HG02885 (cell line): ENCODE results near the gene CACNA1B.

Experiments
- ATAC-seq: cut with Tn5 transposase; IDR thresholded peaks from one replicate; pipeline ENCODE4 v1.9.1; 2021; ENCODE audit warnings: mild to moderate bottlenecking; ENCODE audit not compliant: unreplicated experiment, poor library complexity

Gene CACNA1B

DNA sequence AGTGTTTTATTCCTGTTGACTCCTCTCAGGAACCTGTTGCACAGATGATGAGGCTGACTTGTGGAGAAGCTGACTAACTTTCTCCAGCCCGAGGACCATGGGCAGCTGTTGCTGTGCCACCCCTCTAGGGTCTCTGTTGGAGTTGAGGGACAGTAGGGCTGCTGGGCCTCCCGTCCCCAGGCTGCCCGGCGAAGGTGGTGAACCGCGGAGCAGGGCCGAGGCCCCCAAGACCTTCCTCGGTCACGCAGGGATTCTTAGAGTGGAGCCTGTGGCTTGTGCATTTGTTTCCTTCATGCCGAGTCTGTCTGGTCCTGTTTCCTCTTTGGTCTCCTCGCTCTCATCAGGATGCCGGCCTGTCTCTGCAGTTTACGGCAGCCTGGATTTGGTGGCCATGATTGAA is 40.2 kb downstream of the CACNA1B start:
- no peak for ATAC-seq

DNA sequence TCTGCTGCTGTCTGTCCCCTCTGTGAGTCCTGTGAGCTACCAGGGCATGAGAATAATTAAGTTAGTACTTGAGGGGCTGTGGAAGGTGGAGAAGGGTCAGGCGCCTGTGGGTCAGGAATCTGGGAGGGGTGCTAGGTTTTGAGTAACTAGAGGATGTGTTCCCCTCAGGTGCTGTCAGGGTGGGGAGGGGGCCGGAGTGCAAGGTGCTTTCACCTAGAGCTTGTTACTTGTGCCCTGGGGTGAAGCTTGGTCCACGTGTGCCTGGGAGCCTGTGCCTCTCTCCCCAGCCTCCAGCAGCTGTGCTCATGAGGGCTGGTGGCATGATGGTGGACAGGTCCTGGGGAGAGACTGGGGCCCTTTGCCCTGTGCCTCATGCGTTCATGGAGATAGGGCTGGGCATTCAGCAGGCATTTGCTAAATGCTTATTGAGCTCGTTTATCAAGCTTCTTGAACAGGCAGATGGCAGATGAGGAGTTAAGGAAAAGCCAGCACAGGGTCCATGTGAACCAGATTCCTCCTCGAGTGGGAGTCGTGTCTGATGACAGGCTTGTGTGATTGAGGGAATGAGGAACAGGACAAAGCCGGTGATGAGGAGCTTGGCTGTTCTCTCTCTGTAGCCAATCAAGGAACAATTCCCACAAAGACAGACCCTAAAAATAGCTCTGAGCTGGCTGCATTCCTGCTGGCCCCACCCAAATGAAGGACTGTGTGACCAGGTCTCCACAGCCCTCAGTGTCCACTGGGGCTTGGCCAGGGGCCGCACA is 40.9 kb downstream of the CACNA1B start:
- ATAC-seq = no peak

DNA sequence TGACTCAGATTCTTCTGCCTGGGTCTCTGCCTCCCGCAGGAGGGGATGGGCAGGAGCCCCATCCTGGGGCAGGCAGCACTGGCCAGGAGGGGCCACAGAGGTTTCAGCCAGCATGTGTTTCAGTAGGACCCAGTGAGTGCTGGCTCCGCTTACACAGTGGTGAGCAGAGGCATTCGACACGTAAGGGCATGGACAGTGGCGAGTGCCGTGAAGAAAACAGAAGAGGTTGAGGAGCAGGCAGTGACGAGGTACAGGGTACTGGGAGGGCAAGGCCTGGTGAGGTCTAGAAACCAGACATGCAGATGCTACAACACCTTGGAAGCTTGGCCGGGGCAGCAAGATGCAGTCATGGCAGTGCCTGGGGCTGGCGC is 41.5 kb downstream of the CACNA1B start:
- ATAC-seq = no peak

DNA sequence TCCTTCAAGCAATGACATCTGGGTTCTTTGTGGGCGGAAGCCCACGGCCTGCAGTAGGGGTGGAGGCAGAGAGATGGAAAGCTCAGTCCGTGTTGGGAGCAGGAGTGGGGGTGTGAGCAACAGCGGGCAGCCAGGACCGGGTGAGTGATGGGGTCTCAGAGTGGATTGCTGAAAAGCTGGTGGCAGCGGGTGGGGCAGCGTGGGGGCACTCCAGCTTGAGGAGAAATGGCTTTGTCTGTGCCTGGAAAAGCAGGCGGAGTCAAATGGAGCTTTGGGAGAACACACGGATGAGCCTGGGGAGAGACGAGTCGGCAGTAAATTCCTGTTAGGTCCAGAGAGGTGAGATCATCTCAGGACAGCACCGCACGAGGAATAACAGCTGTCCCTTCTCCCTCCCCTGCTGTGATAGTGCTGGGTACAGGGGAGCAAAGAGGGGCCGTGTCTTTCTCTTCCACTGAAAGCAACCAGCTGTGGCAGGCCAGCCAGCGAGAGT is 42.1 kb downstream of the CACNA1B start:
- no peak for ATAC-seq

DNA sequence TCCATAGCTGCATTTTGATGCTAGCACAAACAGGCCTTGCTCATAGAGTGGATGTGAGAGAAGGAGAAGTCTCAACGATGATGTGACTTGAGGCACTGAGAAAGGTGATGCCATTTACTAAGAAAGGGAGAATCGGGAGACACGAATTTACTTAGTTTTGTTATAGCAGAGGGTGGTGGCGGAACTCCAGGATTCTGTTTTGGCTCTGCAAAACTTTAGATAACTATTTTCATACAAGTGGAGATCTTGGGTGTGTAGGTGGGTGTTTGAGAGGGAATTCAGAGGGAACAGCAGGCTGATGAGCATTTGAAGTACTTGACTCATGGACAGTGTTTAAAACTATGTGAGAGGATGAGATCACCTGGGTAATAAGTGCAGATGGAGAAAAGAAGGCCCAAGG is 43.2 kb downstream of the CACNA1B start:
- no peak for ATAC-seq

DNA sequence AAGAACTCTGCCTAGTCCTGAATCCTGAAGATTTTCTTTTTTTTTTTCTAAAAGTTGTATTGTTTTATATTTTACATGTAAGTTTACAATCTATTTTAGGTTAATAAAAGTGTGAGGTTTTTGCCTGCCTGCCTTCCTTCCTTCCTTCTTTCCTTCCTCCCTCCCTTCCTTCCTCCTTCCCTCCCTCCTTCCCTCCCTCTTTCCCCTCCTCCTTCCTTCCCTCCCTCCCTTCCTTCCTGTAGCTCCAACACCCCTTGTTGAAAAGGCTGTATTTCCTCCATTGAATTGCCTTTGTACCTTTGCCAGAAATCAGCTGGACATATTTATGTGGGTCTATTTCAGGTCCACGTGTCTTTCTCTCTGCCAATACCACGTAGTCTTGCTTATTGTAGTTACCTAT is 46.6 kb downstream of the CACNA1B start:
- no peak for ATAC-seq

- ATAC-seq = no peak
Observed at GRCh38 chr9:137924761-137925369, 47.3 kb downstream of the CACNA1B start.

DNA sequence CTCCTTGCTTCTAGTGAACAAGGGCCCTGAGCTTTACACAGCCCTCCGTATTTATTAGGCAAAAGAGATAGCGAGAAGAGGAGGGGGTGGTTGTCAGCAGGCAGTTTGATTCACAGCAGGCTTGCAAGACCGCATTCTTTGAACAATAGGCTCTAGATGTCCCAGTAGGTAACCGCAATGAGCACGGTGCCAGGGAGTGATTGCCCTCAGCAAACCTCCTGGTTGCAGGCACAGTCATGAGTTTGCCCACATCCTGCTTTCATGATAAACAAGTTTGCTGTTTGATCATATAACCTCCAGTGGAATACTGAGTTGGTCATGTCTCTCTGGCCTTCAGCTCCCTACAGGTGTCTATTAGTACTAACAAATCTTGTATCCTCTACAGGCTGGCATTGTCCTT is 66.1 kb downstream of the CACNA1B start:
- no peak for ATAC-seq

GRCh38 chr9:137945581-137945980 is 68.0 kb downstream of the CACNA1B start:
- no peak for ATAC-seq

DNA sequence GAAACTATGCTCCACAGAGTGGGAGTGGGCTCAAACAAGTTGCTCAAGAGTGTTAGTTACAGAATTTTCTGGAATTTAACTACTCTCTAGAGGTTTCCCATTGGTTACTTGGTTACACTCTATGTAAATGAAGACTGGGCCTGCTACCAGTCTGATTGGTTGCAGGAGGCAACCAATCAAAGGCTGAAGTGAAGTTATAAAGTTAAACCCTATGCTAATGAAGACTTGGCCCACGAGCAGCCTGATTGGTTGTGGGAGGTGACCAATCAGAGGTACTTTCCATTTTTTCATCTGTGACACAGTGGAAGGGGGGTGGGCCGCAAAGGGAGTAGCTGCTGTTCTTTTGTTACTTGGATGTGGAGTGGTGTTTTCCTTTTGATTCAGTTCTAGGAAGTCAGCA is 69.4 kb downstream of the CACNA1B start:
- ATAC-seq = no peak

DNA sequence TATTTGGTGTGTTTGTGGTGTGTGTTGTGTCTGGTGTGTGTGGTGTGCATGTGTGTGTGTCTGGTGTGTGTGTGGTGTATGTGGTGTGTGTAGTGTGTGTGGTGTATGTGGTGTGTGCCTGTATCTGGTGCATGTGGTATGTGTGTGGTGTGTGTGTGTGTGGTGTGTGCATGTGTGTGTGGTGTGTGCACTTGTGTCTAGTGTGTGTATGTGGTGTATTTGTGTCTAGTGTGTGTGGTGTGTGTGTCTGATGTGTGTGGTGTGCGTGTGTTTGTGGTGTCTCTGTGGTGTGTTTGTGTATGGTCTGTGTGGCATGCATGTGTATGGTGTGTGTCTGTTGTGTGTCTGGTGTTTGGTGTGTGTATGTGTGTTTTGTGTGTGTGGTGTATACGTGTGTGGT is 71.1 kb downstream of the CACNA1B start:
- no peak for ATAC-seq

GRCh38 chr9:137949260-137949659 is 71.7 kb downstream of the CACNA1B start:
- no peak for ATAC-seq

GRCh38 chr9:137951107-137951506 is 73.5 kb downstream of the CACNA1B start:
- no peak for ATAC-seq

- no peak for ATAC-seq
Observed at GRCh38 chr9:137951597-137952490, 74.3 kb downstream of the CACNA1B start.

DNA sequence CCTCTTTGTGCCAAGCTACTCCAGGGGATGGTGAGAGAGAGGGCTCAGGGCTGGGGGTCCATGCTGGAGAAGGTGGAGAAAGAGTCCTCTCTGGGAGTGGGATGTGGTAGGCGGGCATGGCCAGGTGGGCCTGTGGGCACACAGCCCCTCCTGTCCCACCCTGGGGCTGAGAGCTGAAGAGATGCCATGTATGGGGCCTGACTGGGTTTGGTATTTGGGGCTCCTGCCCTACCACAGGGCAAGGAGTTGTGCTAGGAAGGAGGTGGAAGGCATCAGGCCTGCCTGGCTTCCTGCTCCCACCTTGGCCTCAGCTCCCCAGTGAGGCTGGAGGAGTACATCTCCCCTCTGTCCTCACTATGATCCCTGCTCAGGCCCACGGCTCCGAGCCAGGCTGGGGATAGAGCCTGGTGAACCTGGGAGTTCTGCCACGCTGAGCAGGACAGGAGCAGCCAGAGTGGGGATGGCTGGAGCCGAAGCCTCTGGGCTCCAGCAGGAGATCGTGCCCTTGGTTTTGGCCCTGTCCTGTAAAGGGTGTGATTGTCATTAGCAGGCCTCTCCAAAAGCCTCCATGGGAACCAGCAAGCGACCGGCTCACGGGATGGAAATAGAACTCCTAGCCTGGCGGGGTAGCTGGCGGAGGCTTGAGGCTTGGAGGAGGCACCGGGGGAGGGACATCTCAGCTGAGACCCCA is 75.5 kb downstream of the CACNA1B start:
- no peak for ATAC-seq

- no peak for ATAC-seq
Observed at GRCh38 chr9:137953683-137954438, 76.3 kb downstream of the CACNA1B start.

- ATAC-seq = no peak
Observed at GRCh38 chr9:137955224-137955570, 77.6 kb downstream of the CACNA1B start.

DNA sequence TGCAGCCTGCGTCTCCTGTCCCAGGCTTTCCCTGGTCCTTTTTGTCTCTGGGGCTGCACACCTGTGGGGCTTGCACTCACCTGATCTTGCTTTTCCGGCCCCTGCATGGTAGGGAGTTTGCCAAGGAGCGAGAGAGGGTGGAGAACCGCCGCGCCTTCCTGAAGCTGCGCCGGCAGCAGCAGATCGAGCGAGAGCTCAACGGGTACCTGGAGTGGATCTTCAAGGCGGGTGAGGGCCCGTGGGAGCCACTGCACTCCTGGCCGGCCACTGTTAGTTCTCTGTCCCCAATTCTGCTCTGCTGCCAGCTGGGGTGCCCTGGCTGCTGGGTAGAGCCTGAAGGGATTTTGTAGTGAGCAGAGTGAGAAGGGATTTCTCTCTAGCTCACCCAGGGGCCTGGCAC is 78.0 kb downstream of the CACNA1B start:
- ATAC-seq = no peak

GRCh38 chr9:137956039-137956438 is 78.5 kb downstream of the CACNA1B start:
- no peak for ATAC-seq
